Endothelial cell of umbilical vein (primary cell): Measurements from ENCODE around the gene RUFY3. TPM values are rescaled to one million over a fixed set of nuclear protein-coding genes. Genes with fewer than 3 reads are reported as not detected.

Experiments used
- BruUV-seq: library from RNA; stranded (reverse); fragments of 400-500 nt; replicated peaks from 2 replicates; lab custom pipeline; 2021; lab: Mats Ljungman, UMichigan
- CTCF ChIA-PET: fragments of 300-600, 350-600 bp; sonication (Branson Sonifier 250); formaldehyde crosslinking; loops from one replicate; lab custom pipeline; 2021; ENCODE audit warnings: antibody characterized with exemption, inconsistent platforms; lab: Charles Lee
- POLR2A ChIA-PET: fragments of 300-600, 350-600 bp; sonication (Branson Sonifier 250); formaldehyde crosslinking; loops from one replicate; lab custom pipeline; 2021; ENCODE audit warnings: antibody characterized with exemption, inconsistent platforms; lab: Charles Lee
- DNase-seq: peaks from one replicate; pipeline ENCODE4 v3.0.0-alpha.2; 2011; ENCODE audit warnings: low read depth, low spot score
- FAIRE-seq: peaks from 2 replicates; lab custom pipeline; 2011; peaks lifted over from hg19 to GRCh38; lab: Jason Lieb, UNC
- H2AFZ ChIP-seq: 2 replicates; pipeline ENCODE4 v1.6.0; 2012; ENCODE audit warnings: low read depth, low read length, control low read depth, inconsistent platforms
- H3K27ac ChIP-seq: 2 replicates; pipeline ENCODE4 v1.5.1; 2011; ENCODE audit warnings: low read depth, mild to moderate bottlenecking, control low read depth, low read length, moderate library complexity; ENCODE audit not compliant: insufficient read depth
- H3K27me3 ChIP-seq, 2 experiments: 2 replicates each; pipeline versions ENCODE4 v1.6.0 to v1.6.1; 2011; ENCODE audit warnings: low read length in 2 of 2, mixed read lengths in 1 of 2; ENCODE audit not compliant: control insufficient read depth in 2 of 2, insufficient read depth in 2 of 2
- H3K36me3 ChIP-seq, 2 experiments: 2 replicates in 1 of 2; 3 replicates in 1 of 2; pipeline ENCODE4 v1.5.1; 2011; ENCODE audit warnings: low read length in 2 of 2, mild to moderate bottlenecking in 1 of 2, moderate library complexity in 1 of 2; ENCODE audit not compliant: control insufficient read depth in 2 of 2, insufficient read depth in 2 of 2; ENCODE audit errors: extremely low read depth in 1 of 2
- H3K4me1 ChIP-seq: 3 replicates; pipeline ENCODE4 v1.5.1; 2011; ENCODE audit warnings: mild to moderate bottlenecking, low read length; ENCODE audit not compliant: control insufficient read depth, insufficient read depth; ENCODE audit errors: extremely low read depth
- H3K4me2 ChIP-seq: 2 replicates; pipeline ENCODE4 v1.6.1; 2011; ENCODE audit warnings: low read length, control low read depth, mixed read lengths; ENCODE audit not compliant: insufficient read depth
- H3K4me3 ChIP-seq, 3 experiments: fragments of 200-600 bp in 1 of 3; sonication (generic), shearing (Covaris generic) in 1 of 3; replicated peaks in 1 of 3; 2 replicates each; pipeline ENCODE4 v1.5.1; 2011 to 2016; ENCODE audit warnings: control low read depth in 3 of 3, low read length in 3 of 3, mild to moderate bottlenecking in 2 of 3, inconsistent platforms in 1 of 3, low read depth in 1 of 3, moderate library complexity in 1 of 3; ENCODE audit not compliant: insufficient read depth in 1 of 3
- H3K79me2 ChIP-seq: 2 replicates; pipeline ENCODE4 v1.6.0; 2012; ENCODE audit warnings: low read length, inconsistent platforms; ENCODE audit not compliant: control insufficient read depth, insufficient read depth
- H3K9ac ChIP-seq: replicated peaks from 2 replicates; pipeline ENCODE3; 2011; ENCODE audit warnings: low read length, control low read depth; ENCODE audit not compliant: insufficient read depth; ENCODE audit errors: extremely low read depth
- H3K9me1 ChIP-seq: replicated peaks from 3 replicates; pipeline ENCODE4 v1.6.0; 2011; ENCODE audit warnings: mild to moderate bottlenecking, low read length; ENCODE audit not compliant: control insufficient read depth, insufficient read depth; ENCODE audit errors: extremely low read depth
- H3K9me3 ChIP-seq: replicated peaks from 2 replicates; pipeline ENCODE4 v1.5.1; 2012; ENCODE audit warnings: low read length, inconsistent platforms; ENCODE audit not compliant: control insufficient read depth, insufficient read depth
- H4K20me1 ChIP-seq: replicated peaks from 2 replicates; pipeline ENCODE3; 2011; ENCODE audit warnings: mild to moderate bottlenecking, low read length; ENCODE audit not compliant: control insufficient read depth, insufficient read depth; ENCODE audit errors: extremely low read depth
- CTCF ChIP-seq, 2 donors: IDR thresholded peaks; 1 replicate in 1 of 2; 2 replicates in 1 of 2; pipeline ENCODE4 v1.5.1; 2011; ENCODE audit warnings: low read length in 2 of 2, mild to moderate bottlenecking in 2 of 2, moderate library complexity in 2 of 2, control low read depth in 1 of 2, inconsistent platforms in 1 of 2, low read depth in 1 of 2; ENCODE audit not compliant: insufficient read depth in 1 of 2; ENCODE audit errors: extremely low read depth in 1 of 2
- EZH2 ChIP-seq: IDR thresholded peaks from 2 replicates; pipeline ENCODE4 v1.6.1; 2012; ENCODE audit warnings: borderline replicate concordance, low read depth, mild to moderate bottlenecking, moderate library complexity, low read length, inconsistent platforms; ENCODE audit not compliant: severe bottlenecking
- FOS ChIP-seq: IDR thresholded peaks from 2 replicates; pipeline ENCODE4 v1.6.1; 2011; ENCODE audit warnings: mild to moderate bottlenecking, low read length, moderate library complexity, borderline replicate concordance; ENCODE audit not compliant: insufficient read depth
- GATA2 ChIP-seq: IDR thresholded peaks from 2 replicates; pipeline ENCODE4 v1.7.0; 2011; ENCODE audit warnings: low read depth, mild to moderate bottlenecking, moderate library complexity, mixed read lengths, low read length; ENCODE audit not compliant: insufficient read length, insufficient read depth
- JUN ChIP-seq: IDR thresholded peaks from 2 replicates; pipeline ENCODE4 v1.6.1; 2011; ENCODE audit warnings: borderline replicate concordance, low read depth; ENCODE audit not compliant: insufficient read length, insufficient read depth
- MAX ChIP-seq: IDR thresholded peaks from 2 replicates; pipeline ENCODE4 v1.6.1; 2011; ENCODE audit not compliant: insufficient read depth, insufficient read length
- MYC ChIP-seq: IDR thresholded peaks from one replicate; pipeline ENCODE4 v1.6.1; 2011; ENCODE audit warnings: mild to moderate bottlenecking, low read depth, low read length
- POLR2A ChIP-seq: IDR thresholded peaks from 2 replicates; pipeline ENCODE4 v1.6.1; 2012; ENCODE audit warnings: low read depth, mild to moderate bottlenecking, control low read depth, low read length
- POLR2AphosphoS5 ChIP-seq: IDR thresholded peaks from 2 replicates; pipeline ENCODE4 v1.6.1; 2012; ENCODE audit warnings: low read depth, mild to moderate bottlenecking, control low read depth, low read length, moderate library complexity; ENCODE audit not compliant: insufficient read depth
- dilution Hi-C: fragments of 300-500 bp; cut with MboI; formaldehyde crosslinking; loops from one replicate; pipeline ENCODE4 v1.15.0; 2019; ENCODE audit warnings: low sequenced_read_pairs; ENCODE audit not compliant: extremely low pct_ligation_motif_present
- intact Hi-C: fragments of 100-400 bp; cut with micrococcal nuclease; formaldehyde crosslinking; loops from one replicate; pipeline ENCODE4 v1.10.0; 2022
- polyA plus RNA-seq, 4 experiments: library from polyadenylated mRNA; depleted of rRNA in 3 of 4; stranded (reverse) in 3 of 4; unstranded in 1 of 4; fragments of >200 nt; gene quantifications; 2 replicates each; pipeline versions ENCODE4 v1.2.1 to v1.2.3, GENCODE V29; 2011 to 2012; ENCODE audit warnings: missing spikeins in 1 of 4
- total RNA-seq: library from RNA; stranded (reverse); gene quantifications from 2 replicates; pipeline ENCODE4 v1.2.3, GENCODE V29; 2021

The RUFY3 gene
- total and polyA plus RNA-seq, 2 donors (not counting 3 experiments of a cell fraction or from before 2014, with no cell fraction given), result 10.0 to 52.8 TPM

DNA sequence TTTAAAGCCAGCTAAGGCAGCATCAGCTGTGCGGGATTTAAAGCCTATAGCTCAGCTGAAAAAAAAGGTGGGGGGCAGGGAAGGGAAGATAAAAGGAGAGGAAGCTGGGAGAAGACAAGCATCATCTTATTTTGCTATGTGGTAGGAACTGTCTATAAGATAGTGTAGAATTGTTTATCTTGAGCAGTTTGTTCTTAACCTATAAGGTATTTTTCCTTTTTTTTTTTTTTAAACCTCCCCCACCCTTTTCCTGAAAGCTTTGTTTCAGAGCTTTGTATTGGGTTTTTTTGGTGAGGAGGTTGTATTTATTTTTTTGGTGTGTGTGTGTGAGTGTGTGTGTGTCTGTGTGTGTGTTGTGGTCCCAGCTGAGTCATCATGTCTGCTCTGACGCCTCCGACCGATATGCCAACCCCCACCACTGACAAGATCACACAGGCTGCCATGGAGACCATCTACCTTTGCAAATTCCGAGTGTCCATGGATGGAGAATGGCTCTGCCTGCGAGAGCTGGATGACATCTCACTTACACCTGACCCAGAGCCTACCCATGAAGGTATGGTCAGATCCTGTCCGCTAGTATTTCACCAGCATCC, 531 bp downstream of the RUFY3 start:
- TF ChIP-seq JUN (no peak), POLR2AphosphoS5 (no peak), FOS (no peak), MYC (no peak), POLR2A (no peak), MAX (no peak), EZH2 (no peak), GATA2 (no peak), CTCF (IDR thresholded peaks at IDR 0.05; ENCODE audit: extremely low read depth in 1 of 2, insufficient read depth in 1 of 2, low read depth in 1 of 2, low read length in 2 of 2) (no peak)
- ChIA-PET CTCF (interaction anchor here (1.0 to 4.0 kb wide), 4 partner anchors 12 to 37 kb away, joined by 3 to 17 read pairs (median 9); no protein-coding TSS in a partner anchor), POLR2A (no interaction called here)
- Histone ChIP-seq H3K79me2 (peaks cover 15% of the 10 kb centered on the region), H4K20me1 (no peaks in the 10 kb centered on the region), H3K4me3 (no peak overlapping the region), H3K4me2 (no peak overlapping the region), H3K9me3 (no peaks in the 10 kb centered on the region), H3K9me1 (no peaks in the 10 kb centered on the region), H3K9ac (no peak overlapping the region), H3K27me3 (no peaks in the 10 kb centered on the region), H3K4me1 (no peaks in the 10 kb centered on the region), H3K27ac (no peak overlapping the region), H2AFZ (no peak overlapping the region), H3K36me3 (no peaks in the 10 kb centered on the region)
- BruUV-seq, result no TSS peak
- no peak for DNase-seq
- dilution Hi-C loops (no loop called here), intact Hi-C loops (no loop called here)
- no peak for FAIRE-seq
